Gastroesophageal sphincter (tissue), 3 donors: Measurements from ENCODE around the gene DAP.

ENCODE experiments used
- CTCF ChIP-seq, 4 experiments: fragments of 200-600 bp in 2 of 4; fragments of 450-650 bp in 2 of 4; sonication (generic) in 1 of 4; IDR thresholded peaks; one replicate each; pipeline ENCODE4 v1.5.1; 2017 to 2019; ENCODE audit warnings: antibody characterized with exemption in 4 of 4, mild to moderate bottlenecking in 2 of 4, moderate library complexity in 2 of 4
- POLR2A ChIP-seq, 2 donors: fragments of 450-650 bp; IDR thresholded peaks; one replicate each; pipeline ENCODE4 v1.6.1; 2017; ENCODE audit warnings: antibody characterized with exemption in 2 of 2, mild to moderate bottlenecking in 2 of 2, moderate library complexity in 1 of 2

- no peak for TF ChIP-seq CTCF (IDR thresholded peaks at IDR 0.05)
- TF ChIP-seq POLR2A (IDR thresholded peaks at IDR 0.05), result no peak
These were observed 23.2 kb downstream of the DAP start for GRCh38 chr5:10737880-10738279.
